ENCODE data around the gene ARHGEF28.

The ARHGEF28 gene

GRCh38 chr5:73745836-73746235 is 119.8 kb downstream of the ARHGEF28 start:
- no CpG with 5 or more reads among the region's 1 CpG for WGBS (ENCODE audit: extremely low coverage, insufficient coverage, low lambda C conversion rate)
- no peak for DNase-seq
- H3K23ac ChIP-seq (ENCODE audit: low read length), result no peak overlapping the region

GRCh38 chr5:73746608-73747007 is 120.6 kb downstream of the ARHGEF28 start:
- no peaks in the 10 kb centered on the region for H3K27me3 ChIP-seq (ENCODE audit: insufficient read depth, low read length, poor library complexity)
- H2BK15ac ChIP-seq (replicated peaks; ENCODE audit: low read depth), result no peak overlapping the region
- H3K79me1 ChIP-seq (ENCODE audit: low read length), result no peaks in the 10 kb centered on the region
- no peak overlapping the region for H3K4me3 ChIP-seq (ENCODE audit: low read length)
- H3K79me2 ChIP-seq (ENCODE audit: control insufficient read depth, insufficient read depth, low read length), result no peaks in the 10 kb centered on the region
- no peak overlapping the region for H3K56ac ChIP-seq (ENCODE audit: low read length)
- no peak overlapping the region for H2AK5ac ChIP-seq (ENCODE audit: low read length)
- H4K8ac ChIP-seq (ENCODE audit: low read depth, low read length), result no peak overlapping the region
- no peak for DNase-seq
- no peak overlapping the region for H3K27ac ChIP-seq (ENCODE audit: low read depth, low read length)
- H3K4me1 ChIP-seq (ENCODE audit: control insufficient read depth, low read depth, low read length), result no peaks in the 10 kb centered on the region
- no peak overlapping the region for H3K23ac ChIP-seq (ENCODE audit: low read length)
- H2BK5ac ChIP-seq (ENCODE audit: low read length), result no peak overlapping the region
- H2BK120ac ChIP-seq (ENCODE audit: low read depth, low read length), result no peak overlapping the region
- H3K36me3 ChIP-seq (ENCODE audit: control insufficient read depth, insufficient read depth, low read length), result no peaks in the 10 kb centered on the region
- no peak overlapping the region for H3K4ac ChIP-seq (ENCODE audit: low read depth, low read length)
- H3K4me2 ChIP-seq (ENCODE audit: low read length), result no peak overlapping the region
- no peak overlapping the region for H3K9ac ChIP-seq (ENCODE audit: low read length)
- no peak overlapping the region for H4K5ac ChIP-seq (ENCODE audit: low read length)
- WGBS (ENCODE audit: extremely low coverage, insufficient coverage, low lambda C conversion rate), result no CpG with 5 or more reads among the region's 2 CpGs
- H3K18ac ChIP-seq (ENCODE audit: low read length), result no peak overlapping the region

More at GRCh38 chr5:73745836-73746235, 119.8 kb downstream of the ARHGEF28 start:
- no peak overlapping the region for H2BK120ac ChIP-seq (ENCODE audit: low read depth, low read length)
- no peak overlapping the region for H3K27ac ChIP-seq (ENCODE audit: low read depth, low read length)
- no peaks in the 10 kb centered on the region for H3K4me1 ChIP-seq (ENCODE audit: control insufficient read depth, low read depth, low read length)
- no peak overlapping the region for H2BK15ac ChIP-seq (replicated peaks; ENCODE audit: low read depth)
- H4K5ac ChIP-seq (ENCODE audit: low read length), result no peak overlapping the region
- H3K4me3 ChIP-seq (ENCODE audit: low read length), result no peak overlapping the region
- no peak overlapping the region for H3K18ac ChIP-seq (ENCODE audit: low read length)
- no peak overlapping the region for H3K9ac ChIP-seq (ENCODE audit: low read length)
- H3K36me3 ChIP-seq (ENCODE audit: control insufficient read depth, insufficient read depth, low read length), result no peaks in the 10 kb centered on the region
- H3K79me2 ChIP-seq (ENCODE audit: control insufficient read depth, insufficient read depth, low read length), result no peaks in the 10 kb centered on the region
- H2BK5ac ChIP-seq (ENCODE audit: low read length), result no peak overlapping the region
- H2AK5ac ChIP-seq (ENCODE audit: low read length), result no peak overlapping the region
- no peak overlapping the region for H3K4me2 ChIP-seq (ENCODE audit: low read length)
- H4K8ac ChIP-seq (ENCODE audit: low read depth, low read length), result no peak overlapping the region
- H3K27me3 ChIP-seq (ENCODE audit: insufficient read depth, low read length, poor library complexity), result no peaks in the 10 kb centered on the region
- H3K4ac ChIP-seq (ENCODE audit: low read depth, low read length), result no peak overlapping the region
- no peak overlapping the region for H3K56ac ChIP-seq (ENCODE audit: low read length)
- no peaks in the 10 kb centered on the region for H3K79me1 ChIP-seq (ENCODE audit: low read length)

- H3K27ac ChIP-seq (ENCODE audit: low read depth, low read length), result no peak overlapping the region
- no peaks in the 10 kb centered on the region for H3K27me3 ChIP-seq (ENCODE audit: insufficient read depth, low read length, poor library complexity)
- H3K56ac ChIP-seq (ENCODE audit: low read length), result no peak overlapping the region
- no peak overlapping the region for H2BK15ac ChIP-seq (replicated peaks; ENCODE audit: low read depth)
- H3K4me3 ChIP-seq (ENCODE audit: low read length), result no peak overlapping the region
- H3K18ac ChIP-seq (ENCODE audit: low read length), result no peak overlapping the region
- no peaks in the 10 kb centered on the region for H3K36me3 ChIP-seq (ENCODE audit: control insufficient read depth, insufficient read depth, low read length)
- H3K4me2 ChIP-seq (ENCODE audit: low read length), result no peak overlapping the region
- H3K4me1 ChIP-seq (ENCODE audit: control insufficient read depth, low read depth, low read length), result no peaks in the 10 kb centered on the region
- no peak overlapping the region for H2AK5ac ChIP-seq (ENCODE audit: low read length)
- H3K79me1 ChIP-seq (ENCODE audit: low read length), result no peaks in the 10 kb centered on the region
- H3K9ac ChIP-seq (ENCODE audit: low read length), result no peak overlapping the region
- no peak overlapping the region for H3K23ac ChIP-seq (ENCODE audit: low read length)
- no peak for DNase-seq
- no peak overlapping the region for H4K5ac ChIP-seq (ENCODE audit: low read length)
- no peak overlapping the region for H2BK5ac ChIP-seq (ENCODE audit: low read length)
- H3K4ac ChIP-seq (ENCODE audit: low read depth, low read length), result no peak overlapping the region
- H2BK120ac ChIP-seq (ENCODE audit: low read depth, low read length), result no peak overlapping the region
- no peak overlapping the region for H4K8ac ChIP-seq (ENCODE audit: low read depth, low read length)
- WGBS (ENCODE audit: extremely low coverage, insufficient coverage, low lambda C conversion rate), result 100% methylated on average over 1 of the region's 7 CpGs
- H3K79me2 ChIP-seq (ENCODE audit: control insufficient read depth, insufficient read depth, low read length), result no peaks in the 10 kb centered on the region
Measured at GRCh38 chr5:73747696-73748380, 121.8 kb downstream of the ARHGEF28 start.

- Histone ChIP-seq H4K8ac (ENCODE audit: low read depth, low read length) (no peak overlapping the region), H3K36me3 (ENCODE audit: control insufficient read depth, insufficient read depth, low read length) (no peaks in the 10 kb centered on the region), H3K4me3 (ENCODE audit: low read length) (no peak overlapping the region), H3K79me1 (ENCODE audit: low read length) (no peaks in the 10 kb centered on the region), H2BK15ac (replicated peaks; ENCODE audit: low read depth) (no peak overlapping the region), H2BK120ac (ENCODE audit: low read depth, low read length) (no peak overlapping the region), H4K5ac (ENCODE audit: low read length) (no peak overlapping the region), H2AK5ac (ENCODE audit: low read length) (no peak overlapping the region), H3K9ac (ENCODE audit: low read length) (no peak overlapping the region), H3K27ac (ENCODE audit: low read depth, low read length) (no peak overlapping the region), H2BK5ac (ENCODE audit: low read length) (no peak overlapping the region), H3K27me3 (ENCODE audit: insufficient read depth, low read length, poor library complexity) (no peaks in the 10 kb centered on the region), H3K23ac (ENCODE audit: low read length) (no peak overlapping the region), H3K4me2 (ENCODE audit: low read length) (no peak overlapping the region), H3K56ac (ENCODE audit: low read length) (no peak overlapping the region), H3K4ac (ENCODE audit: low read depth, low read length) (no peak overlapping the region), H3K79me2 (ENCODE audit: control insufficient read depth, insufficient read depth, low read length) (no peaks in the 10 kb centered on the region), H3K4me1 (ENCODE audit: control insufficient read depth, low read depth, low read length) (no peaks in the 10 kb centered on the region), H3K18ac (ENCODE audit: low read length) (no peak overlapping the region)
- DNase-seq, result no peak
- WGBS (ENCODE audit: extremely low coverage, insufficient coverage, low lambda C conversion rate), result no CpG with 5 or more reads among the region's 11 CpGs
Measured at GRCh38 chr5:73748510-73749400, 122.8 kb downstream of the ARHGEF28 start.

- no CpG with 5 or more reads among the region's 11 CpGs for WGBS (ENCODE audit: extremely low coverage, insufficient coverage, low lambda C conversion rate)
- H3K4me2 ChIP-seq (ENCODE audit: low read length), result no peak overlapping the region
- no peaks in the 10 kb centered on the region for H3K4me1 ChIP-seq (ENCODE audit: control insufficient read depth, low read depth, low read length)
- DNase-seq, result no peak
- H3K4me3 ChIP-seq (ENCODE audit: low read length), result no peak overlapping the region
- no peak overlapping the region for H3K27ac ChIP-seq (ENCODE audit: low read depth, low read length)
- no peak overlapping the region for H2BK15ac ChIP-seq (replicated peaks; ENCODE audit: low read depth)
- H3K79me2 ChIP-seq (ENCODE audit: control insufficient read depth, insufficient read depth, low read length), result no peaks in the 10 kb centered on the region
- H3K27me3 ChIP-seq (ENCODE audit: insufficient read depth, low read length, poor library complexity), result no peaks in the 10 kb centered on the region
- H3K23ac ChIP-seq (ENCODE audit: low read length), result no peak overlapping the region
- H3K9ac ChIP-seq (ENCODE audit: low read length), result no peak overlapping the region
- H3K36me3 ChIP-seq (ENCODE audit: control insufficient read depth, insufficient read depth, low read length), result no peaks in the 10 kb centered on the region
- H2BK5ac ChIP-seq (ENCODE audit: low read length), result no peak overlapping the region
- no peak overlapping the region for H4K8ac ChIP-seq (ENCODE audit: low read depth, low read length)
- H3K79me1 ChIP-seq (ENCODE audit: low read length), result no peaks in the 10 kb centered on the region
- no peak overlapping the region for H2AK5ac ChIP-seq (ENCODE audit: low read length)
- no peak overlapping the region for H2BK120ac ChIP-seq (ENCODE audit: low read depth, low read length)
- no peak overlapping the region for H3K4ac ChIP-seq (ENCODE audit: low read depth, low read length)
- H3K18ac ChIP-seq (ENCODE audit: low read length), result no peak overlapping the region
- H4K5ac ChIP-seq (ENCODE audit: low read length), result no peak overlapping the region
- no peak overlapping the region for H3K56ac ChIP-seq (ENCODE audit: low read length)
Measured at GRCh38 chr5:73749485-73750270, 123.7 kb downstream of the ARHGEF28 start.
